ENCODE measurements around the gene FZD2.
A peak's percentile ranks its signal among the peaks of the same experiment; 100 is the strongest.
"Not testable (repeated sequence)": the region's sequence is repeated elsewhere in the genome, so short reads cannot be mapped to it uniquely, and the experiment has no call there.

FZD2 gene

GRCh38 chr17:44529864-44530263 lies 27.4 kb upstream of the FZD2 start:
- no peak overlapping the region for H3K4me3 ChIP-seq (replicated peaks; ENCODE audit: low read depth, low read length)
- DNase-seq (ENCODE audit: low read depth) = no peak
- TF ChIP-seq CTCF (IDR thresholded peaks at IDR 0.05; ENCODE audit: low read length, missing control alignments) = no peak

DNA sequence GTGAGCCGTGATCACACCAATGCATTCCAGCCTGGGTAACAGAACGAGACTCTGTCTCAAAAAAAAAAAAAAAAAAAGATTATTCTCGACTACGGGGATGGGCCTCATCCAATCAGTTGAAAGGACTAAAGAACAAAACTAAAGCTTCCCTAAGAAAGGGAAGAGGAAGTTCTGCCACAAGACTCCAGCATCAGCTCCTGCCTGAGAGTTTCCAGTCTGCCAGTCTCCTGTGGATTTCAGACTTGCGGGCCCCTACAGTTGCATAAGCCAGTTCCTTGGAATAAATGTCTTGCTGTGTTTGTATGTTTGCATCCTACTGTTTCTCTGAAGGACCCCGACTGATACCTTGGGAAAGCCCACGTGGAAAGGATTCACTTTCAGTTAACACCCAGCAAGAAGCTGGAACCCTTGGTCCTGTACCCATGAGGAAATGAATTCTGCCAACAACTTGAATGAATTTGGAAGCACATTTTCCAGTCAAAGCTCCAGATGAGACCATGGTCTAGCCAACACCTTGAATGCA lies 26.3 kb upstream of the FZD2 start:
- no peak for DNase-seq (ENCODE audit: low read depth)
- no peak for TF ChIP-seq CTCF (IDR thresholded peaks at IDR 0.05; ENCODE audit: low read length, missing control alignments)
- H3K4me3 ChIP-seq (replicated peaks; ENCODE audit: low read depth, low read length) = no peak overlapping the region

DNA sequence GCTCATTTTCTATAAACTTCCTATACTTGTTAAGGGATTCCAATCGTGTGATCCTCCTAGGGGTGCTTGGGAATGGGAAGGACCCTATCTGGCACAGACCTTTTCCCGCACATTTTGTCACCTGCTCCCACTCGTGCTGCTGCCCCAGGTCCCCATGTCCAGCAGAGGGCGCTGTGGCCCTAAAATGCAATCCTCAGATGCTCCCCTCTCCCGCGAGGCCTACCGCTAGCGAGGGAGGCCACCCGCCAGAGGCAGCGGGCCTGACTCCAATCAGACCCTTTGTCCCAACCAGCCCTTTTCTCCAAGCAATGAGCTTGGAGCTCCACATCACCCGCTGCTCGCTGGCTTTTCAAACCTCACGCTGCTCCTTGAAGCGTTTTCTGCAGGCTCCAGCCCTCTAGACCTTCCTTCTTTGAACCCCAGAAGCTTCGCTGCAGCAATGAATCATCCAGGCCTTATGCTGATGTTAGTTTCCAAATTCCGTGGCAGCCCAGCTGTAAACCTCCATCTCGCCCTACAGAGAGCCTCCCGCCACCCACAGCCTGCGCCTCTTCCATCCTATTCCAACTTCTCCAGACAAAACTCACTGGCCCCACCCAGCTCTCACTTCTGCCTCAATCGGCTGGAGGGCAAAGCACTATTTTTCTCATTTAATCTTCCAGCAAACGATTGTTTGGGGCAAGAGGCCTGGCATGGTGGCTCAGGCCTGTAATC lies 23.6 kb upstream of the FZD2 start:
- H3K4me3 ChIP-seq (replicated peaks; ENCODE audit: low read depth, low read length) = no peak overlapping the region
- TF ChIP-seq CTCF (IDR thresholded peaks at IDR 0.05; ENCODE audit: low read length, missing control alignments) = peak; percentile 97
- peak; percentile 90 for DNase-seq (ENCODE audit: low read depth)

DNA sequence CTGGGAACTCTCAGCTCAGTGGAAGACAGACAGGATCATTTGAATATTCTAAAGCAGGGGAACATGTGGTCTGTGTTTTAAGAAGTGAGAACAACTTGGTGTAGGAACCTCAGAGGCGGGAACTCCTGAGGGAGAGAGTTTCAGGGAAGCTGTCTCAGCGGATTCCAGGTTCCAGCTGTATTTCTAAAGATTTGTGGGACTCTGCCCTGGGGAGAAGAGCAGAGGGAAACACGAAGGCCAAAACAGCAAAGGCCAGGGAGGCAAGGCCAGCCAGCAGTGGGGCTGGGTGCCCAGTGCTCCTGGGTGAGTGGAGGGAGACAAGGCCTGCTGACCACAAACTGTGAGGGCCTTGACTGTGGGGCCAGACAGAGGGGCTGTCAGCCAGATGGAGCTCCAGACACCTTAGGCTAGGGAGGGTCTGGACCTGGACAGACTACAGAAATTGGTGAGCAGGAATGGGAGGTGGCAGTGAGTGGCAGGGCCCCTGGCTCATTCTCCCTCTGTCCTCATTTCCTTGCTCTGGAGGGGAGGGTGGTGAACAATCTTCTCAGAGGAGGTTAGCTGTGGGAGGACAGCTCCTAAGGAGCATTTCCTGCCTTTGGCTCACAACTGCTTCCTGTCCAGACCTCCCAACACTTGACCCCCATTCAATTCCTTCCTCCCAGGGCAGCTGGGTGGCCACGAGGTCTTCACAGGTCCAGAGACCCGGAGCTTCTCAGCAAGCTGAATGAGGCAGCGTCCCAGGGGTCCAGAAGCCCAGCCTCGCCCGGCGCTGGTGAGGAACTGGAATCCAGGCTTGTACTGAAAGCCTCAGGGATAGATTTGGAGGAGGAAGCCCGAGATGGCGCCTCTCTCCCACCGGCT lies 21.0 kb upstream of the FZD2 start:
- DNase-seq (ENCODE audit: low read depth) = peak; percentile 75
- TF ChIP-seq CTCF (IDR thresholded peaks at IDR 0.05; ENCODE audit: low read length, missing control alignments) = no peak

GRCh38 chr17:44537922-44538321 lies 19.4 kb upstream of the FZD2 start:
- H3K4me3 ChIP-seq (replicated peaks; ENCODE audit: low read depth, low read length); DNase-seq (ENCODE audit: low read depth): not testable (repeated sequence)

More for the DNA sequence above, 21.0 kb upstream of the FZD2 start:
- H3K4me3 ChIP-seq (replicated peaks; ENCODE audit: low read depth, low read length) = no peak overlapping the region

GRCh38 chr17:44539673-44540072 lies 17.6 kb upstream of the FZD2 start:
- no peak for TF ChIP-seq CTCF (IDR thresholded peaks at IDR 0.05; ENCODE audit: low read length, missing control alignments)
- H3K4me3 ChIP-seq (replicated peaks; ENCODE audit: low read depth, low read length) = no peak overlapping the region
- DNase-seq (ENCODE audit: low read depth) = no peak
